K562 (cell line): Measurements from ENCODE around the gene SCAPER. TPM values are rescaled to one million over a fixed set of nuclear protein-coding genes. Genes with fewer than 3 reads are reported as not detected.

Experiments
- ATAC-seq: fragments of 200-7000 bp; cut with Tn5 transposase; 3 replicates; pipeline ENCODE4 v1.9.1; 2020; ENCODE audit warnings: moderate library complexity
- BruUV-seq: library from RNA; stranded (reverse); fragments of 400-500 nt; replicated peaks from 2 replicates; lab custom pipeline; 2021; lab: Mats Ljungman, UMichigan
- CTCF ChIA-PET: fragments of 300-600 bp; formaldehyde crosslinking; extraction: SDS; loops from one replicate; lab custom pipeline; 2021; ENCODE audit warnings: low intra/inter-chr PET ratio; lab: Yijun Ruan, JAX
- POLR2A ChIA-PET: fragments of 300-600, 350-650 bp; sonication (Branson Sonifier 250); formaldehyde crosslinking; extraction: SDS; loops from one replicate; lab custom pipeline; 2021; ENCODE audit warnings: antibody characterized with exemption, inconsistent platforms; lab: Yijun Ruan, JAX
- DNase-seq, 4 experiments: peaks; one replicate each; pipeline versions ENCODE4 v3.0.0 to v3.0.0-alpha.2; 2011 to 2018; ENCODE audit warnings: low spot score in 3 of 4, mixed read lengths in 3 of 4; ENCODE audit errors: extremely low read depth in 1 of 4
- FAIRE-seq: peaks from 2 replicates; lab custom pipeline; 2011; peaks lifted over from hg19 to GRCh38; lab: Jason Lieb, UNC
- H2AFZ ChIP-seq: 2 replicates; pipeline ENCODE4 v1.6.0; 2011; ENCODE audit warnings: low read depth, low read length, control low read depth, inconsistent platforms
- H3K27ac ChIP-seq: fragments of 200-600 bp; 3 replicates; pipeline ENCODE4 v1.8.0; 2011; ENCODE audit warnings: low read depth, mild to moderate bottlenecking, control low read depth, inconsistent platforms, low read length, moderate library complexity, mixed read lengths; ENCODE audit errors: extremely low read depth
- H3K27me3 ChIP-seq, 2 experiments: fragments of 300-600 bp in 1 of 2; 2 replicates in 1 of 2; 3 replicates in 1 of 2; pipeline versions ENCODE4 v1.6.0 to v1.8.0; 2011; ENCODE audit warnings: inconsistent platforms in 2 of 2, low read length in 2 of 2, mild to moderate bottlenecking in 1 of 2, mixed read lengths in 1 of 2, moderate library complexity in 1 of 2; ENCODE audit not compliant: control insufficient read depth in 2 of 2, insufficient read depth in 2 of 2
- H3K36me3 ChIP-seq: fragments of 300-600 bp; 3 replicates; pipeline ENCODE4 v1.8.0; 2011; ENCODE audit warnings: mild to moderate bottlenecking, low read length, inconsistent platforms; ENCODE audit not compliant: control insufficient read depth, insufficient read depth
- H3K4me1 ChIP-seq, 2 experiments: fragments of 200-600 bp in 1 of 2; replicated peaks in 1 of 2; 2 replicates in 1 of 2; 3 replicates in 1 of 2; pipeline versions ENCODE4 v1.5.1 to v1.8.0; 2011; ENCODE audit warnings: inconsistent platforms in 2 of 2, low read length in 2 of 2, mild to moderate bottlenecking in 1 of 2, mixed read lengths in 1 of 2, moderate library complexity in 1 of 2; ENCODE audit not compliant: control insufficient read depth in 2 of 2, insufficient read depth in 2 of 2
- H3K4me2 ChIP-seq: 2 replicates; pipeline ENCODE4 v1.6.1; 2011; ENCODE audit warnings: low read length, control low read depth, inconsistent platforms, mixed read lengths; ENCODE audit not compliant: insufficient read depth
- H3K4me3 ChIP-seq: fragments of 200-600 bp; sonication (generic), shearing (Covaris generic); 2 replicates; pipeline ENCODE4 v1.5.1; 2016; ENCODE audit warnings: control low read depth, inconsistent platforms
- H3K79me2 ChIP-seq: fragments of 200-600 bp; 3 replicates; pipeline ENCODE4 v1.8.0; 2011; ENCODE audit warnings: low read length, inconsistent platforms; ENCODE audit not compliant: control insufficient read depth, insufficient read depth
- H3K9ac ChIP-seq, 2 experiments: 2 replicates each; pipeline versions ENCODE4 v1.6.0 to v1.6.1; 2011; ENCODE audit warnings: low read depth in 2 of 2, low read length in 2 of 2, control low read depth in 1 of 2, inconsistent platforms in 1 of 2, mild to moderate bottlenecking in 1 of 2, mixed read lengths in 1 of 2; ENCODE audit not compliant: insufficient read depth in 1 of 2
- H3K9me1 ChIP-seq: one replicate; pipeline ENCODE4 v1.6.0; 2011; ENCODE audit warnings: inconsistent platforms, mild to moderate bottlenecking, low read length, moderate library complexity; ENCODE audit not compliant: control insufficient read depth, insufficient read depth
- H3K9me3 ChIP-seq: replicated peaks from 2 replicates; pipeline ENCODE4 v1.5.1; 2011; ENCODE audit warnings: low read depth, low read length, inconsistent platforms; ENCODE audit not compliant: control insufficient read depth, insufficient read depth
- H4K20me1 ChIP-seq: replicated peaks from 2 replicates; pipeline ENCODE4 v1.6.1; 2011; ENCODE audit warnings: low read length, inconsistent platforms, mixed read lengths; ENCODE audit not compliant: control insufficient read depth, insufficient read depth
- CCAR2 ChIP-seq: fragments of 200-400 bp; formaldehyde crosslinking; IDR thresholded peaks from 2 replicates; pipeline ENCODE4 v1.6.1; 2017; ENCODE audit warnings: mild to moderate bottlenecking, low read depth, low read length
- CREB3L1 ChIP-seq: fragments of 450-650 bp; IDR thresholded peaks from 2 replicates; pipeline ENCODE4 v1.6.1; 2014; ENCODE audit warnings: low read depth, mild to moderate bottlenecking, moderate library complexity, borderline replicate concordance
- ELF1 ChIP-seq: fragments of 200-800 bp; sonication (Bioruptor generic); IDR thresholded peaks from 2 replicates; pipeline ENCODE4 v1.6.1; 2016; ENCODE audit warnings: missing genetic modification characterization, missing compliant biosample characterization
- POLR2AphosphoS2 ChIP-seq: IDR thresholded peaks from 2 replicates; pipeline ENCODE4 v1.6.1; 2012; ENCODE audit warnings: low read length, improper control_type of control experiment
- SMC3 ChIP-seq: conservative IDR thresholded peaks from 2 replicates; pipeline ENCODE4 v1.6.1; 2011; ENCODE audit warnings: low read depth, low read length, improper control_type of control experiment; ENCODE audit not compliant: insufficient read depth
- ZBTB11 ChIP-seq, 3 experiments: fragments of 200-800 bp in 1 of 3; fragments of 250-450 bp in 1 of 3; fragments of 450-650 bp in 1 of 3; sonication (Bioruptor Pico) in 1 of 3; sonication (Bioruptor generic) in 1 of 3; formaldehyde crosslinking in 1 of 3; IDR thresholded peaks; 2 replicates each; pipeline versions ENCODE4 v1.6.1 to v1.8.0; 2016 to 2022; ENCODE audit warnings: mild to moderate bottlenecking in 2 of 3, missing genetic modification characterization in 2 of 3, missing compliant biosample characterization in 1 of 3, moderate library complexity in 1 of 3
- ZNF3 ChIP-seq: fragments of 250-450 bp; sonication (Bioruptor Pico); IDR thresholded peaks from 2 replicates; pipeline ENCODE4 v1.5.0; 2021; ENCODE audit warnings: mild to moderate bottlenecking, moderate library complexity
- ZNF444 ChIP-seq: fragments of 250-450 bp; sonication (Bioruptor Pico); IDR thresholded peaks from 2 replicates; pipeline ENCODE4 v1.4.0; 2020; ENCODE audit warnings: mild to moderate bottlenecking, moderate library complexity
- ZNF57 ChIP-seq: fragments of 450-650 bp; formaldehyde crosslinking; IDR thresholded peaks from 2 replicates; pipeline ENCODE4 v1.4.0; 2020; ENCODE audit warnings: mild to moderate bottlenecking, moderate library complexity
- in situ Hi-C: fragments of 300-500 bp; cut with MboI; formaldehyde crosslinking; loops from 4 replicates; pipeline ENCODE4 v1.15.0; 2018; ENCODE audit warnings: inconsistent platforms, mixed read lengths
- intact Hi-C: fragments of 100-400 bp; cut with micrococcal nuclease; formaldehyde crosslinking; loops from 2 replicates; pipeline ENCODE4 v1.14.2; 2022
- polyA plus RNA-seq, 8 experiments: library from polyadenylated mRNA; depleted of rRNA in 4 of 8; stranded (reverse) in 5 of 8; unstranded in 3 of 8; fragments of >200 nt; fragmentation: Nextera tagmentation in 2 of 8; fragmentation: Illumina TruSeq in 1 of 8; extraction: Ambion mirVana in 2 of 8; extraction: Trizol in 1 of 8; gene quantifications; 2 replicates each; pipeline versions ENCODE4 v1.2.1 to v1.2.3, GENCODE V29; 2011 to 2014; ENCODE audit warnings: inconsistent platforms in 1 of 8, missing spikeins in 1 of 8
- total RNA-seq, 7 experiments: library from RNA; depleted of rRNA in 6 of 7; stranded (reverse); fragments of >200 nt in 6 of 7; fragmentation: Illumina TruSeq in 2 of 7; extraction: Trizol in 2 of 7; gene quantifications; 2 replicates each; pipeline versions ENCODE4 v1.2.1 to v1.2.3, GENCODE V29; 2011 to 2021; ENCODE audit warnings: low replicate concordance in 1 of 7
- TF ChIP-seq, protein P1 (sequence below): IDR thresholded peaks from 3 replicates; pipeline ENCODE4 v1.6.1; 2011; ENCODE audit warnings: borderline replicate concordance, mild to moderate bottlenecking, moderate library complexity; ENCODE audit not compliant: insufficient read length; ENCODE audit errors: extremely low read depth

Gene SCAPER
- total and polyA plus RNA-seq, 9 of the 15 experiments (the other 6 are each of a cell fraction or from before 2014, with no cell fraction given) = 1.3 to 5.7 (median 3.2) TPM

DNA sequence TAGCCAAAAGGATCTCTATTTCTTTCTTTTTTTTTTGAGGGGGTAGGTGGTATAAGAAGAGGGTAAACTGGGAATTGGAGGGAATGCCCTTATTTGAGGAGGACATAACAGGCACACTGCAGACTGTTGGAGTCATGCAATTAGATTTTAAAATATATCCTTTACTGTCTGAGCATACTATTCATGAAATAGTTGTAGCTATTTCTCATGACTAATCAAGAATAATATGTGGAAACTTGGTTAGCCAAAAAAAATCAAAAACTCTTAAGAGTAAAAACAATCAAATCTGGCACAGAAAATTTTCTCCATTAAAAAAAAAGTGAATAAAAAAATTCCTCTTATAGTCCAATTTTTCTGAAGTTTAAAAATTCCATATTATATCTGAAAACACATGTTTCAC, 174.9 kb downstream of the SCAPER start:
- TF ChIP-seq ZNF57 (CRISPR knock-in tag) (no peak), SMC3 (no peak), ZNF444 (CRISPR knock-in tag) (no peak), ELF1 (no peak), ZNF3 (CRISPR knock-in tag) (no peak), CREB3L1 (no peak), ZBTB11 (CRISPR knock-in tag; IDR thresholded peaks at IDR 0.05) (no peak), POLR2AphosphoS2 (no peak), CCAR2 (no peak)
- TF ChIP-seq, protein P1, sequence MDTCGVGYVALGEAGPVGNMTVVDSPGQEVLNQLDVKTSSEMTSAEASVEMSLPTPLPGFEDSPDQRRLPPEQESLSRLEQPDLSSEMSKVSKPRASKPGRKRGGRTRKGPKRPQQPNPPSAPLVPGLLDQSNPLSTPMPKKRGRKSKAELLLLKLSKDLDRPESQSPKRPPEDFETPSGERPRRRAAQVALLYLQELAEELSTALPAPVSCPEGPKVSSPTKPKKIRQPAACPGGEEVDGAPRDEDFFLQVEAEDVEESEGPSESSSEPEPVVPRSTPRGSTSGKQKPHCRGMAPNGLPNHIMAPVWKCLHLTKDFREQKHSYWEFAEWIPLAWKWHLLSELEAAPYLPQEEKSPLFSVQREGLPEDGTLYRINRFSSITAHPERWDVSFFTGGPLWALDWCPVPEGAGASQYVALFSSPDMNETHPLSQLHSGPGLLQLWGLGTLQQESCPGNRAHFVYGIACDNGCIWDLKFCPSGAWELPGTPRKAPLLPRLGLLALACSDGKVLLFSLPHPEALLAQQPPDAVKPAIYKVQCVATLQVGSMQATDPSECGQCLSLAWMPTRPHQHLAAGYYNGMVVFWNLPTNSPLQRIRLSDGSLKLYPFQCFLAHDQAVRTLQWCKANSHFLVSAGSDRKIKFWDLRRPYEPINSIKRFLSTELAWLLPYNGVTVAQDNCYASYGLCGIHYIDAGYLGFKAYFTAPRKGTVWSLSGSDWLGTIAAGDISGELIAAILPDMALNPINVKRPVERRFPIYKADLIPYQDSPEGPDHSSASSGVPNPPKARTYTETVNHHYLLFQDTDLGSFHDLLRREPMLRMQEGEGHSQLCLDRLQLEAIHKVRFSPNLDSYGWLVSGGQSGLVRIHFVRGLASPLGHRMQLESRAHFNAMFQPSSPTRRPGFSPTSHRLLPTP = no peak
- intact Hi-C loops = no loop called here
- ChIA-PET CTCF (no interaction called here), POLR2A (no interaction called here)
- Histone ChIP-seq H3K4me2 (no peak overlapping the region), H3K4me1 (no peaks in the 10 kb centered on the region), H3K9ac (no peak overlapping the region), H3K36me3 (no peaks in the 10 kb centered on the region), H3K27ac (no peak overlapping the region), H3K9me1 (no peaks in the 10 kb centered on the region), H4K20me1 (no peaks in the 10 kb centered on the region), H3K27me3 (no peaks in the 10 kb centered on the region), H3K79me2 (no peaks in the 10 kb centered on the region), H3K9me3 (no peaks in the 10 kb centered on the region; the same call in 1 of the 2 replicates), H2AFZ (no peak overlapping the region), H3K4me3 (no peak overlapping the region)
- ATAC-seq = no peak
- BruUV-seq = no TSS peak
- FAIRE-seq = no peak
- in situ Hi-C loops = no loop called here
- DNase-seq = no peak
